Measurements from ENCODE around the gene MFSD12.
"Not testable (repeated sequence)": the region's sequence is repeated elsewhere in the genome, so short reads cannot be mapped to it uniquely, and the experiment has no call there.

The MFSD12 gene

DNA sequence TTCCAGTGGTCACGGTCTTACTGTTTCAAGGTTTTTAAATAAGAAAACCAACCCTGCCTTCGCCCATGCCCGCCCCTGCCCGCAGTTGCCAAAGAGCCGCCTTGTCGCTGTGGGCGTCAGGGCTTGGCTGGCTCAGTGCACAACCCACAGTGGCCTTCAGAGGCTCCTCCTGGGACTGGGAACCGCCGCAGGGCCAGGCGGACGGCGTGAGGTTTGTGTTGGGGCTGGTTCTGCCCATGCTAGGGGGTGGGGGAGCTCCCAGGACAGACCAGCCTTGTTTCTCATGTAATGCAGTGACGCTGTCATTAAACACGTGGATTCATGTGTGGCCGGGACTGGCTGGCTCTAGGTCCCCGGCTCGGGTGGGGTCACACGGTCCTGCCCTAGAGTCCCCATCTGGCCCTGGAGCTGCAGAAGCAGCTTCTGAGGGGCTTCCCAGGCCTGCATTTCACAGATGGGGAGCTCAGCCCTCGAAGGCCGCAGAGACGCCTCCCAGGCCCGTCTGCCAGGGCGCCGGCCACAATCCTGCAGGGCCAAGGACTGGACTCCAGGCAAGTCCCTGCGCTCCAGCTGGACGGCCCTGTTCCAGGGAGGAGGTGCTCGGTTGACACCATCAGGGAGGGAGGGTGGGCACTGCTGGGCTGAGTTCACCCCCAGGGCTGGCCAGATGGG lies 20.8 kb downstream of the MFSD12 start:
- DNase-seq = no peak

DNA sequence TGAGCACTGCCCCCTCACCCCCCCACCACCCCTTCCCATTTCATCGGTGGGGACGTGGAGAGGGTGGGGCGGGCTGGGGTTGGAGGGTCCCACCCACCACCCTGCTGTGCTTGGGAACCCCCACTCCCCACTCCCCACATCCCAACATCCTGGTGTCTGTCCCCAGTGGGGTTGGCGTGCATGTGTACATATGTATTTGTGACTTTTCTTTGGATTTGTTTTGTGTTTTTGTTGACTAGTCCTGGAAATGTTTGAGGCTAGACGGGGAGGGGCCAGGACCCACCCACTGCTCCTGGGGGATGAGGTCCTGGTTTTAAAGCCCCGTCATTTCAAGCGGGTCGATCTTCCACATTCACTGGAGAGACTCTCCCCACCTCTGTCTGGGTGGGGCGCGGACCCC lies 21.4 kb downstream of the MFSD12 start:
- no peak for DNase-seq

- no peak for DNase-seq
Measured at GRCh38 chr19:3535563-3535965, 21.8 kb downstream of the MFSD12 start.

DNA sequence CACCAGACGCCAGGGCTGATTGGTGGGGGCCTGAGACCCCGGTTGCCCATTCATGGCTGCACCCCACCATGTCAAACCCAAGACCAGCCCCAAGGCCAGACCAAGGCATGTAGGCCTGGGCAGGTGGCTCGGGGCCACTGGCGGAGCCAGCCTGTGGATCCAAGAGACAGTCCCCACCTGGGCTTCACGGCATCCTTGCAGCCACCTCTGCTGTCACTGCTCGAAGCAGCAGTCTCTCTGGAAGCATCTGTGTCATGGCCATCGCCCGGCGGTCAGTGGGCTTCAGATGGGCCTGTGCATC lies 22.2 kb downstream of the MFSD12 start:
- no peak for DNase-seq

DNA sequence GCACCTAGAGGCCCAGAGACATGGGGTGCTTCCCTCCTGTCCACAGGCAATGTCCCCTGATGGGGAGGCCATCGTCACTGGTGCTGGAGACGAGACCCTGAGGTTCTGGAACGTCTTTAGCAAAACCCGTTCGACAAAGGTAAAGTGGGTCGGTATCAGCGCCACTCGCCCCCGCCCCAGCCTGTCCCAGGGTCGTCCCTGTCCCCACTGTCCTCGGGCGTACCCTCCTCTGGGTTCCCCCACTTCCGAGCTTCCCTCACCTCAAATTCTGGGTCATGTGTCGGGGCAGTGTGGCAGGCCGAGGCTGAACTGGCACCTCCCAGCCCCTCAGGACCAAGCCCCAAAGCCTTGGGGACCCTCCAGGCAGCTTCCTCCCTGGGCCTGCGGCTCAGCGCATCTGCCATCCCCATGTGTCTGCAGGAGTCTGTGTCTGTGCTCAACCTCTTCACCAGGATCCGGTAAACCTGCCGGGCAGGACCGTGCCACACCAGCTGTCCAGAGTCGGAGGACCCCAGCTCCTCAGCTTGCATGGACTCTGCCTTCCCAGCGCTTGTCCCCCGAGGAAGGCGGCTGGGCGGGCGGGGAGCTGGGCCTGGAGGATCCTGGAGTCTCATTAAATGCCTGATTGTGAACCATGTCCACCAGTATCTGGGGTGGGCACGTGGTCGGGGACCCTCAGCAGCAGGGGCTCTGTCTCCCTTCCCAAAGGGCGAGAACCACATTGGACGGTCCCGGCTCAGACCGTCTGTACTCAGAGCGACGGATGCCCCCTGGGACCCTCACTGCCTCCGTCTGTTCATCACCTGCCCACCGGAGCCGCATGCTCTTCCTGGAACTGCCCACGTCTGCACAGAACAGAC lies 22.8 kb downstream of the MFSD12 start:
- DNase-seq = no peak

DNA sequence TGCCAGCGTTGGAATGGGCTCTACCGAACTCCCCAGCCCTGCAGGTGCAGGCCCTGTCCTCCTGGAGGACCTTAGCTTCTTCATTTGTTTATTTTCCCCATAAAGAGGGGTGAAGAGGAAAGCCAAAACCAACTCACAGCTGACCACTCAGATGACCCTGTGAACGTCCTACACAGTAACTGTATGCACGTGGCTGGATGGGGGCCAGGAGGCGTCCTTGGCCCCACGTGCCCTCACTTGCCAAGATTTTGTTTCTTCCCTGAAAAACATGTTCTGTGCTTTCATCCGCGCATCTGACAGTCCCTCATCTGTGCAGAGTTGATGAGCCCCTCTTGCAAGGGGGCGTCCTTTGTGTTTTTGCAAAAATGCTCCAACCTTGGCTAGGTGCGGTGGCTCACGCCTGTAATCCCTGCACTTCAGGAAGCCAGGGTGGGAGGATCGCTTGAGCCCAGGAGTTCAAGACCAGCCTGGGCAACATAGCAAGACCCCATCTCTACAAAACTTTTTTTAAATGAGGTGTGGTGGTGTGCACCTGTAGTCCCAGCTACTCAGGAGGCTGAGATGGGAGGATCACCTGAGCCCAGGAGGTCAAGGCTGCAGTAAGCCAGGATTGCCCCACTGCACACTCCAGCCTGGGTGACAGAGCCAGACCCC lies 23.7 kb downstream of the MFSD12 start:
- DNase-seq = no peak

- DNase-seq = no peak
Measured at GRCh38 chr19:3533033-3533432, 24.4 kb downstream of the MFSD12 start.

- no peak for DNase-seq
Measured at GRCh38 chr19:3532154-3532786, 25.1 kb downstream of the MFSD12 start.

GRCh38 chr19:3531716-3532115 lies 25.7 kb downstream of the MFSD12 start:
- no peak for DNase-seq

DNA sequence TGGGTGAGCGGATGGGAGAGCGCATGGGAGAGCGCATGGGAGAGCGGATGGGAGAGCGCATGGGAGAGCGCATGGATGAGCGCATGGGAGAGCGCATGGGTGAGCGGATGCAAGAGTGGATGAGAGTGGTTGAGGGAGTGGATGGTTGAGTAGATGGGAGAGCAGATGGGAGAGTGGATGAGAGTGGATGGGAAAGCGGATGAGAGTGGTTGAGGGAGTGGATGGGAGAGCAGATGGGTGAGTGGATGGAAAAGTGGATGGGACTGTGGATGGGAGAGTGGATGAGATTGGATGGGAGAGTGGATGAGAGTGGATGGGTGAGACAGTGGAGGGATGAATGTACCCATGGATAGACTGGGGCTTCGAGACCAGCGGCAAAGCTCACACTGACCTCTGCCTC lies 27.0 kb downstream of the MFSD12 start:
- no peak for DNase-seq

DNA sequence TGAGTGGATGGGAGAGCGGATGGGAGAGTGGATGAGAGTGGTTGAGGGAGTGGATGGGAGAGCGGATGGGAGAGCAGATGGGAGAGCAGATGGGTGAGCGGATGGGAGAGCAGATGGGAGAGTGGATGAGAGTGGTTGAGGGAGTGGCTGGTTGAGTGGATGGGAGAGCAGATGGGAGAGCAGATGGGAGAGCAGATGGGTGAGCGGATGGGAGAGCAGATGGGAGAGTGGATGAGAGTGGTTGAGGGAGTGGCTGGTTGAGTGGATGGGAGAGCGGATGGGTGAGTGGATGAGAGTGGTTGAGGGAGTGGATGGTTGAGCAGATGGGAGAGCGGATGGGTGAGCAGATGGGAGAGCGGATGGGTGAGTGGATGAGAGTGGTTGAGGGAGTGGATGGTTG lies 28.1 kb downstream of the MFSD12 start:
- DNase-seq = not testable (repeated sequence)

GRCh38 chr19:3528539-3529211 lies 28.7 kb downstream of the MFSD12 start:
- no peak for DNase-seq

DNA sequence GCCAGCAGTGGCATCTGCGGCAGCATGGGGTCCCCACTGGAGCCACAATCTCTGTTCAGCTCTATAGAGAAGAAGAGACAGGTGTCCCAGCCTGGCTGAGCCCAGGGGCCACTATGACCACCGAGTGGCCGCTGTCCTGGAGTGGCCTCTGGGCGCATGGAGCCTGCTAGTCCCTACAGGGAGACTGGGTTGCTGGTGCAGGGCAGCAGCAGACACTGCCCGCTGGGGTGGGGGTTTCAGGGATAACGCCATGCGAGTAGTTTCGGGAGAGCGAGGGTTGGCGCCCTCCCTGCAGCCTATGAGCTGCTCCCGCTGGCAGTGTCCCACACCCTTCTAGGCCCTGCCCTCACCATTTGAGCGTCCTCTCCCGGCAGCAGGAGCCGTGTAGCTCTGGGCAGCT lies 29.3 kb downstream of the MFSD12 start:
- no peak for DNase-seq

DNA sequence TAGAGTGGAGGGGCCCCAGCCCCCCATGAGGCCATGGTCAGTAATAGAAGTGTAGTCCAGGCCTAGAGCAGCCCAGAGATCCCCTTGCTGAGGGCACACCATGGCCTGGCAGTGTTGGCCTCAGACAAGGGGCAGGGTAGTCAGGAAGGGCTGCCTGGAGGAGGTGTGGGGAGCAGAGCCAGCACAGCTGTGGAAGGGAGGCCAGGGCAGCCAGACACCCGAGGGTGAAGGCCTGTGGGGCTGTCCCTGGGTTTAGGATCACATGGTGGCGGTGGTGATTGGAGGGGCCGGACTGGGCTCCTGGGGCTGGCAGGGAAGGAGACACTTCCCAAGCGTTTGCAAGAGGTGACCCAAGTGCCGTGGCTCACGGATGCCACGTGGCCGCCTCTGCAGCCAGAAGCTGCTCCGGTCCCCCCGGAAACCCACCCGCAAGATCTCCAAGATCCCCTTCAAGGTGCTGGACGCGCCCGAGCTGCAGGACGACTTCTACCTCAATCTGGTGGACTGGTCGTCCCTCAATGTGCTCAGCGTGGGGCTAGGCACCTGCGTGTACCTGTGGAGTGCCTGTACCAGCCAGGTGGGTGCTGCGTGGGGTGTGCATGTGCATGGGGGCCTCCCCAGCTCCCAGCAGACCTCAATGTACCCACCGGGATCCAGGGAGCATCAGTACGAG lies 30.0 kb downstream of the MFSD12 start:
- no peak for DNase-seq

- DNase-seq = no peak
Measured at GRCh38 chr19:3526507-3527237, 30.7 kb downstream of the MFSD12 start.

DNA sequence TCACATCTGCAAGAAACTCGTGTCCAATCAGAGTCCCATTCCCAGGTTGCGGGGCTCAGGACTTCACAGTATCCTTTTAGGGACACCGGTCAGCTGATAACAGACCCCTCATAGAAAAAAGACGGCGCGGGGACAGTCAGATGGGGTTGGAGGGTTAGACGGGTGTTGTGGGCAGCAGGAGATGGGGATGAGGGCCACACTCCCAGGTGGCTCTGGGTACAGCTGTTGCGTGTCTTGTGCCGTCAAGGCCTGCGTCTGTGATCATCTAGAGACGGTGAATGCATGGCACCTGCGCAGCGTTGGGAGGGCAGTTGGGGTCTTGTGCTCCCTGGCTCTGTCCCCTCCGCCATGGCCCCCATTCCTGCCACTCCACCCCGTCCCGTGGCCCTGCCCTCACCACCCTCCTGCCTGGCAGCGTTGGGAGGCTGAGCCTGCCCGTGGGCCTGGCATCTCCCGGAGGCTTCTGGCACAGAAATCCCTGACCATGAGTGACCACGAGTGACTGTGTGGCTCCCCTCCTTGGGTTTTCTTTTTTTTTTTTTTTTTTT lies 32.4 kb downstream of the MFSD12 start:
- no peak for DNase-seq

DNA sequence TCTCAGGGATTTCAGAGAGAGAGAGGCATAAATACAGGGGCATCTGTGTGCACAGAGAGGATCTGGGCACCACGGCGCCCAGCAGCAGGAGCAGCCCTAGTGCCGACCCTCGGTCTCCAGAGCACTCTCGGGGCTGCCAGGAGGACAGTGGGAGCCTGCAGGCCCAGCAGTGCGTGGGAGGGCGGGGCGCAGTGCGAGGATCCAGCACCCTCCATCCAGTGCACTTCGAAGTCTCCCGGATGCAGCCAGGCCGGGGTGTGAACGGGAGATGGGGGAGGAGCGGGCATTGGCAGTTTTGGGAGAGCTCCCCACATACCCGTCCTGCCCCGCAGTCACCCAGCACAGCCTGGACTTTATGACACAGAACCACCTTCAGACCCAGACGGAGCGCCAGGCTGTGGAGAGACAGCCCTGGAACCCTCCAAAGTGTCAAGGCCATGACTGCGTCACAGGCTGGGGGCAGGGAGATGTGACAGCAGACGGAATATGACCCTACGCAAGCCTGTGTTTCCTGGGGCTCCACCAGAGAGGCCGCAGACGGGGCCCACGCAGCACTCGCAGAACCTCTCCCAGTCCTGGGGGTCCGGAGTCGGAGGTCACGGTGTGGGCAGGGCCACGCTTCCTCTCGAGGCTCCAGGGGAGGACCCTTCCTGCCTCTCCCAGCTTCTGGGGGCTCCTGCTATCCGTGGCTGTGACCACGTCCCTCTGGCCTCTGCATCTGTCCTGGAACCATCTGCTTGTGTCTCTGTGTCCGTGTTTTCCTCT lies 33.1 kb downstream of the MFSD12 start:
- no peak for DNase-seq

DNA sequence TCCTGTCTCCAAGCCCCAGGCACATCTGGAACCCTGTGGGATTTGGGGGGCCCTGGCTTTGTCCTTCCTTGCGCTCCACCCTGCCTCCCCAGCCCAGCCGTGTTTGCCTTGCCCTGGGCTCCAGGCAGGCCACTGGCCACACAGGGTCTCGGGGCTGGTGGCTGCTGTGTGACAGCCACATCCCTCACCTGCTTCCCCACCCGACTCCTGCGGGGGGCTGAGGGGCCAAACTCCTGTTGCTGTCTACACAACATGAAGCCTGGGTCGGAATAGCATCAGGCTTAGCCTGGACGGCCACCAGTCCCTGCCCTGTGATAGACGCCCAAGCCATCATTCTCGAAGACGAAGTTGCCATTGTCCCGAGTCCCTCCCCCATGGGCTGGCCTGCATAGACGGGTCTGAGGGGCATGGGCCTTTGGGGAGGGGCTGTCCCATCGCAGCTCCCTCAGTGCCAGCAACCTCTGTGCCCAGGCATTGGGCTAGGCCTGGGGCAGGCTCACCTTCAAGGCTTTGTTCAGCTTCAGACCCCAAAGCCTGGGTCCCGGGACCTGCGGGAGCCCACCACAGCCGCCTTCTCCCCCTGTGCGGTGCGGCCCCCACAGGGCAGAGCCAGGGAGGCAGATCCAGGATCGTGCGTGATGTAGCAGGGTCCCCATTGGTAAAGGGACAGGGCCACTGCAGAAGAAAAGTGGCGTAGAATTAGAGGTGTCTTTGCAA lies 33.9 kb downstream of the MFSD12 start:
- DNase-seq = no peak

GRCh38 chr19:3522421-3523360 lies 34.7 kb downstream of the MFSD12 start:
- no peak for DNase-seq
